ENCODE data around the gene NTRK3.

The NTRK3 gene

GRCh38 chr15:88032787-88033186 is 223.8 kb downstream of the NTRK3 start:
- DNase-seq (ENCODE audit: low read depth in 2 of 2) = no peak

GRCh38 chr15:88031461-88031860 is 225.1 kb downstream of the NTRK3 start:
- DNase-seq (ENCODE audit: low read depth in 2 of 2) = no peak

- DNase-seq (ENCODE audit: low read depth in 2 of 2) = no peak
Measured at GRCh38 chr15:88029696-88030095, 226.8 kb downstream of the NTRK3 start.

- DNase-seq (ENCODE audit: low read depth in 2 of 2) = no peak
Measured at GRCh38 chr15:88028024-88028423, 228.5 kb downstream of the NTRK3 start.

GRCh38 chr15:88023914-88024313 is 232.6 kb downstream of the NTRK3 start:
- DNase-seq (ENCODE audit: low read depth in 2 of 2) = no peak

- no peak for DNase-seq (ENCODE audit: low read depth in 2 of 2)
Measured at GRCh38 chr15:88022716-88023115, 233.8 kb downstream of the NTRK3 start.

GRCh38 chr15:88021601-88022000 is 234.9 kb downstream of the NTRK3 start:
- no peak for DNase-seq (ENCODE audit: low read depth in 2 of 2)

- DNase-seq (ENCODE audit: low read depth in 2 of 2) = no peak
Measured at GRCh38 chr15:88020806-88021205, 235.7 kb downstream of the NTRK3 start.

GRCh38 chr15:88019656-88020055 is 236.9 kb downstream of the NTRK3 start:
- DNase-seq (ENCODE audit: low read depth in 2 of 2) = no peak

- no peak for DNase-seq (ENCODE audit: low read depth in 2 of 2)
Measured at GRCh38 chr15:88018869-88019641, 237.5 kb downstream of the NTRK3 start.

GRCh38 chr15:88017753-88018152 is 238.8 kb downstream of the NTRK3 start:
- DNase-seq (ENCODE audit: low read depth in 2 of 2) = no peak

- DNase-seq (ENCODE audit: low read depth in 2 of 2) = no peak
Measured at GRCh38 chr15:88016406-88016805, 240.1 kb downstream of the NTRK3 start.

GRCh38 chr15:88015228-88015860 is 241.2 kb downstream of the NTRK3 start:
- no peak for DNase-seq (ENCODE audit: low read depth in 2 of 2)

- no peak for DNase-seq (ENCODE audit: low read depth in 2 of 2)
Measured at GRCh38 chr15:88014454-88015160, 241.9 kb downstream of the NTRK3 start.

- DNase-seq (ENCODE audit: low read depth in 2 of 2) = no peak
Measured at GRCh38 chr15:88013111-88013510, 243.4 kb downstream of the NTRK3 start.

GRCh38 chr15:88012688-88013087 is 243.9 kb downstream of the NTRK3 start:
- no peak for DNase-seq (ENCODE audit: low read depth in 2 of 2)

- no peak for DNase-seq (ENCODE audit: low read depth in 2 of 2)
Measured at GRCh38 chr15:88012233-88012632, 244.3 kb downstream of the NTRK3 start.

GRCh38 chr15:88011533-88011932 is 245.0 kb downstream of the NTRK3 start:
- no peak for DNase-seq (ENCODE audit: low read depth in 2 of 2)

- DNase-seq (ENCODE audit: low read depth in 2 of 2) = no peak
Measured at GRCh38 chr15:88006146-88006545, 250.4 kb downstream of the NTRK3 start.

- DNase-seq (ENCODE audit: low read depth in 2 of 2) = no peak
Measured at GRCh38 chr15:88004399-88004798, 252.1 kb downstream of the NTRK3 start.

- DNase-seq (ENCODE audit: low read depth in 2 of 2) = no peak
Measured at GRCh38 chr15:88003541-88004327, 252.8 kb downstream of the NTRK3 start.

GRCh38 chr15:88002706-88003105 is 253.8 kb downstream of the NTRK3 start:
- no peak for DNase-seq (ENCODE audit: low read depth in 2 of 2)
